Measurements from ENCODE around the gene PCNX2.

Gene PCNX2

GRCh38 chr1:233342086-233342485 lies 46.6 kb upstream of the PCNX2 start:
- TF ChIP-seq ZNF70 (CRISPR knock-in tag; IDR thresholded peaks at IDR 0.05), result no peak
- no peak for TF ChIP-seq GLIS3 (CRISPR knock-in tag; IDR thresholded peaks at IDR 0.05)
- no peak for TF ChIP-seq TSHZ2 (CRISPR knock-in tag; IDR thresholded peaks at IDR 0.05)
- TF ChIP-seq OSR1 (CRISPR knock-in tag; IDR thresholded peaks at IDR 0.05), result no peak
- TF ChIP-seq CSDC2 (CRISPR knock-in tag; IDR thresholded peaks at IDR 0.05), result no peak
- TF ChIP-seq PATZ1 (CRISPR knock-in tag; IDR thresholded peaks at IDR 0.05; ENCODE audit: borderline replicate concordance), result no peak
- TF ChIP-seq ARNTL (CRISPR knock-in tag; IDR thresholded peaks at IDR 0.05; ENCODE audit: borderline replicate concordance, low read depth), result no peak
- no peak for ATAC-seq

GRCh38 chr1:233340966-233341516 lies 45.5 kb upstream of the PCNX2 start:
- ATAC-seq, result no peak
- TF ChIP-seq CREB5 (CRISPR knock-in tag; IDR thresholded peaks at IDR 0.05; ENCODE audit: low read depth) (no peak), CSDC2 (CRISPR knock-in tag; IDR thresholded peaks at IDR 0.05) (no peak), RARB (CRISPR knock-in tag; IDR thresholded peaks at IDR 0.05) (no peak), ZC3H10 (CRISPR knock-in tag; IDR thresholded peaks at IDR 0.05) (no peak), TSHZ2 (CRISPR knock-in tag; IDR thresholded peaks at IDR 0.05) (no peak), PATZ1 (CRISPR knock-in tag; IDR thresholded peaks at IDR 0.05; ENCODE audit: borderline replicate concordance) (no peak), ARNTL (CRISPR knock-in tag; IDR thresholded peaks at IDR 0.05; ENCODE audit: borderline replicate concordance, low read depth) (no peak), PPARA (CRISPR knock-in tag; IDR thresholded peaks at IDR 0.05; ENCODE audit: borderline replicate concordance) (no peak), ZFP3 (CRISPR knock-in tag; IDR thresholded peaks at IDR 0.05) (no peak), OSR1 (CRISPR knock-in tag; IDR thresholded peaks at IDR 0.05) (no peak), ISL1 (CRISPR knock-in tag; IDR thresholded peaks at IDR 0.05) (no peak), GLIS3 (CRISPR knock-in tag; IDR thresholded peaks at IDR 0.05) (no peak), ZNF8 (CRISPR knock-in tag; IDR thresholded peaks at IDR 0.05) (no peak), ESRRG (CRISPR knock-in tag; IDR thresholded peaks at IDR 0.05) (no peak), ZFP30 (CRISPR knock-in tag; IDR thresholded peaks at IDR 0.05) (no peak), BACH2 (CRISPR knock-in tag; IDR thresholded peaks at IDR 0.05; ENCODE audit: borderline replicate concordance) (no peak), ZNF565 (CRISPR knock-in tag; conservative IDR thresholded peaks at IDR 0.05; ENCODE audit: low read depth) (no peak)

GRCh38 chr1:233340031-233340555 lies 44.6 kb upstream of the PCNX2 start:
- no peak for TF ChIP-seq ISL1 (CRISPR knock-in tag; IDR thresholded peaks at IDR 0.05)
- no peak for TF ChIP-seq ARNTL (CRISPR knock-in tag; IDR thresholded peaks at IDR 0.05; ENCODE audit: borderline replicate concordance, low read depth)
- TF ChIP-seq PATZ1 (CRISPR knock-in tag; IDR thresholded peaks at IDR 0.05; ENCODE audit: borderline replicate concordance), result no peak
- TF ChIP-seq CREB5 (CRISPR knock-in tag; IDR thresholded peaks at IDR 0.05; ENCODE audit: low read depth), result no peak
- TF ChIP-seq TOX (CRISPR knock-in tag; IDR thresholded peaks at IDR 0.05; ENCODE audit: borderline replicate concordance), result no peak
- TF ChIP-seq PPARA (CRISPR knock-in tag; IDR thresholded peaks at IDR 0.05; ENCODE audit: borderline replicate concordance), result no peak
- TF ChIP-seq ZNF565 (CRISPR knock-in tag; conservative IDR thresholded peaks at IDR 0.05; ENCODE audit: low read depth), result no peak
- no peak for TF ChIP-seq ZC3H10 (CRISPR knock-in tag; IDR thresholded peaks at IDR 0.05)
- no peak for TF ChIP-seq ZNF70 (CRISPR knock-in tag; IDR thresholded peaks at IDR 0.05)
- no peak for TF ChIP-seq TCF4 (CRISPR knock-in tag; IDR thresholded peaks at IDR 0.05; ENCODE audit: borderline replicate concordance)
- TF ChIP-seq ZNF8 (CRISPR knock-in tag; IDR thresholded peaks at IDR 0.05), result no peak
- ATAC-seq, result no peak
